BLaER1 (cell line): ENCODE results near the gene CEP19.

ENCODE experiments used
- H3K27ac ChIP-seq: shearing (Covaris generic); formaldehyde crosslinking; 2 replicates; pipeline ENCODE4 v1.8.1; 2022
- H3K27me3 ChIP-seq: shearing (Covaris generic); formaldehyde crosslinking; 2 replicates; pipeline ENCODE4 v1.8.1; 2022
- H3K36me3 ChIP-seq: shearing (Covaris generic); formaldehyde crosslinking; 2 replicates; pipeline ENCODE4 v1.8.1; 2022
- H3K4me1 ChIP-seq: shearing (Covaris generic); formaldehyde crosslinking; 2 replicates; pipeline ENCODE4 v1.8.1; 2022
- H3K4me2 ChIP-seq: shearing (Covaris generic); formaldehyde crosslinking; 2 replicates; pipeline ENCODE4 v1.8.1; 2022
- H3K4me3 ChIP-seq: shearing (Covaris generic); formaldehyde crosslinking; 2 replicates; pipeline ENCODE4 v1.8.1; 2022
- H3K9ac ChIP-seq: shearing (Covaris generic); formaldehyde crosslinking; 2 replicates; pipeline ENCODE4 v1.8.1; 2022
- H3K9me3 ChIP-seq: shearing (Covaris generic); formaldehyde crosslinking; 2 replicates; pipeline ENCODE4 v1.8.1; 2022
- H4K20me1 ChIP-seq: shearing (Covaris generic); formaldehyde crosslinking; 2 replicates; pipeline ENCODE4 v1.8.1; 2022
- Cebpa-rat ChIP-seq: shearing (Covaris generic); IDR thresholded peaks from 2 replicates; pipeline ENCODE4 v1.8.1; 2022

Gene CEP19

GRCh38 chr3:196712514-196713413, 714 bp upstream of the CEP19 start:
- Histone ChIP-seq H4K20me1 (no peaks in the 10 kb centered on the region), H3K27me3 (no peaks in the 10 kb centered on the region), H3K36me3 (peaks cover 13% of the 10 kb centered on the region; the same call in 1 of the 2 replicates), H3K9ac (peak overlapping the region; percentile 88), H3K4me3 (peak overlapping the region; percentile 85), H3K27ac (peak overlapping the region; percentile 87), H3K4me1 (peaks cover 22% of the 10 kb centered on the region), H3K9me3 (no peaks in the 10 kb centered on the region), H3K4me2 (peak overlapping the region; percentile 88)
- TF ChIP-seq Cebpa-rat: no peak

- Histone ChIP-seq H3K9me3 (no peaks in the 10 kb centered on the region), H3K4me1 (peaks cover 16% of the 10 kb centered on the region), H3K4me2 (no peak overlapping the region), H3K27ac (no peak overlapping the region), H4K20me1 (no peaks in the 10 kb centered on the region), H3K27me3 (no peaks in the 10 kb centered on the region), H3K4me3 (no peak overlapping the region), H3K9ac (no peak overlapping the region), H3K36me3 (no peaks in the 10 kb centered on the region)
- TF ChIP-seq Cebpa-rat: no peak
Measured at GRCh38 chr3:196708467-196708866, 3.6 kb downstream of the CEP19 start.

- no peaks in the 10 kb centered on the region for H3K36me3 ChIP-seq
- H3K27me3 ChIP-seq: no peaks in the 10 kb centered on the region
- H4K20me1 ChIP-seq: no peaks in the 10 kb centered on the region
- H3K4me1 ChIP-seq: peaks cover 10% of the 10 kb centered on the region
- no peak overlapping the region for H3K4me2 ChIP-seq
- no peak overlapping the region for H3K9ac ChIP-seq
- no peak overlapping the region for H3K4me3 ChIP-seq
- TF ChIP-seq Cebpa-rat: no peak
- no peaks in the 10 kb centered on the region for H3K9me3 ChIP-seq
- H3K27ac ChIP-seq: no peak overlapping the region
Measured at GRCh38 chr3:196707566-196707965, 4.5 kb downstream of the CEP19 start.

GRCh38 chr3:196706731-196707130, 5.3 kb downstream of the CEP19 start:
- H3K27me3 ChIP-seq: no peaks in the 10 kb centered on the region
- H3K4me2 ChIP-seq: no peak overlapping the region
- H3K27ac ChIP-seq: no peak overlapping the region
- no peak for TF ChIP-seq Cebpa-rat
- H3K4me3 ChIP-seq: no peak overlapping the region
- H4K20me1 ChIP-seq: no peaks in the 10 kb centered on the region
- H3K4me1 ChIP-seq: peaks cover 10% of the 10 kb centered on the region
- H3K9me3 ChIP-seq: no peaks in the 10 kb centered on the region
- no peaks in the 10 kb centered on the region for H3K36me3 ChIP-seq
- no peak overlapping the region for H3K9ac ChIP-seq

GRCh38 chr3:196706327-196706726, 5.7 kb downstream of the CEP19 start:
- no peak overlapping the region for H3K4me3 ChIP-seq
- H3K36me3 ChIP-seq: no peaks in the 10 kb centered on the region
- no peak; the same call in 1 of the 2 replicates for TF ChIP-seq Cebpa-rat
- no peak overlapping the region for H3K27ac ChIP-seq
- no peaks in the 10 kb centered on the region for H4K20me1 ChIP-seq
- peaks cover 6% of the 10 kb centered on the region for H3K4me1 ChIP-seq
- H3K9me3 ChIP-seq: no peaks in the 10 kb centered on the region
- no peaks in the 10 kb centered on the region for H3K27me3 ChIP-seq
- H3K4me2 ChIP-seq: no peak overlapping the region
- H3K9ac ChIP-seq: no peak overlapping the region

- Histone ChIP-seq H4K20me1 (no peaks in the 10 kb centered on the region), H3K4me3 (no peak overlapping the region), H3K4me2 (no peak overlapping the region)
Measured at GRCh38 chr3:196700801-196701200, 11.2 kb downstream of the CEP19 start.

GRCh38 chr3:196699749-196700148, 12.3 kb downstream of the CEP19 start:
- no peaks in the 10 kb centered on the region for H3K27me3 ChIP-seq
- no peak overlapping the region for H3K9ac ChIP-seq
- no peak overlapping the region for H3K4me2 ChIP-seq
- H3K4me1 ChIP-seq: peaks cover 10% of the 10 kb centered on the region
- no peaks in the 10 kb centered on the region for H3K9me3 ChIP-seq
- no peaks in the 10 kb centered on the region for H4K20me1 ChIP-seq
- H3K36me3 ChIP-seq: no peaks in the 10 kb centered on the region
- H3K27ac ChIP-seq: no peak overlapping the region
- no peak overlapping the region for H3K4me3 ChIP-seq
- TF ChIP-seq Cebpa-rat: no peak

More at GRCh38 chr3:196700801-196701200, 11.2 kb downstream of the CEP19 start:
- no peak overlapping the region for H3K9ac ChIP-seq
- H3K36me3 ChIP-seq: no peaks in the 10 kb centered on the region
- no peak overlapping the region for H3K27ac ChIP-seq
- peaks cover 10% of the 10 kb centered on the region for H3K4me1 ChIP-seq
- no peaks in the 10 kb centered on the region for H3K27me3 ChIP-seq
- TF ChIP-seq Cebpa-rat: no peak
- H3K9me3 ChIP-seq: no peaks in the 10 kb centered on the region

- H3K4me3 ChIP-seq: no peak overlapping the region
Measured at GRCh38 chr3:196697270-196697669, 14.8 kb downstream of the CEP19 start.

GRCh38 chr3:196695849-196696226, 16.2 kb downstream of the CEP19 start:
- H3K4me3 ChIP-seq: no peak overlapping the region
- no peak overlapping the region for H3K27ac ChIP-seq
- no peak for TF ChIP-seq Cebpa-rat
- H3K4me2 ChIP-seq: no peak overlapping the region
- H3K9me3 ChIP-seq: no peaks in the 10 kb centered on the region
- H3K27me3 ChIP-seq: no peaks in the 10 kb centered on the region
- no peaks in the 10 kb centered on the region for H3K36me3 ChIP-seq
- H3K9ac ChIP-seq: no peak overlapping the region
- H4K20me1 ChIP-seq: no peaks in the 10 kb centered on the region
- H3K4me1 ChIP-seq: peaks cover 17% of the 10 kb centered on the region

More at GRCh38 chr3:196697270-196697669, 14.8 kb downstream of the CEP19 start:
- Histone ChIP-seq H3K4me1 (peaks cover 17% of the 10 kb centered on the region), H3K36me3 (no peaks in the 10 kb centered on the region), H3K9me3 (no peaks in the 10 kb centered on the region), H3K4me2 (peak overlapping the region; percentile 23), H3K27me3 (no peaks in the 10 kb centered on the region), H3K9ac (no peak overlapping the region), H4K20me1 (no peaks in the 10 kb centered on the region), H3K27ac (no peak overlapping the region)
- no peak for TF ChIP-seq Cebpa-rat
